GM12878 (cell line): ENCODE measurements around the gene SORCS1. TPM values are rescaled to one million over a fixed set of nuclear protein-coding genes. Genes with fewer than 3 reads are reported as not detected.

Experiments
- ATAC-seq: fragments of 200-7000 bp; cut with Tn5 transposase; 3 replicates; pipeline ENCODE4 v1.9.1; 2020; ENCODE audit warnings: mild to moderate bottlenecking, moderate library complexity
- BruUV-seq: library from RNA; stranded (reverse); fragments of 400-500 nt; replicated peaks from 2 replicates; lab custom pipeline; 2021; lab: Mats Ljungman, UMichigan
- CTCF ChIA-PET: fragments of 300-600 bp; sonication (Branson Sonifier 250); formaldehyde crosslinking; extraction: SDS; loops from one replicate; lab custom pipeline; 2021; ENCODE audit warnings: inconsistent platforms; lab: Yijun Ruan, JAX
- POLR2A ChIA-PET: fragments of 350-600 bp; formaldehyde crosslinking; extraction: SDS; loops from one replicate; lab custom pipeline; 2021; ENCODE audit warnings: inconsistent platforms; lab: Charles Lee
- RAD21 ChIA-PET: fragments of 300-600 bp; sonication (Branson Sonifier 250); formaldehyde crosslinking; loops from one replicate; lab custom pipeline; 2023; ENCODE audit warnings: antibody characterized with exemption; ENCODE audit not compliant: unreplicated experiment; lab: Charles Lee
- SMC1A ChIA-PET: fragments of 300-600 bp; sonication (Branson Sonifier 250); formaldehyde crosslinking; loops from one replicate; lab custom pipeline; 2023; ENCODE audit not compliant: unreplicated experiment, uncharacterized antibody; lab: Charles Lee
- DNase-seq: peaks from one replicate; pipeline ENCODE4 v3.0.0-alpha.2; 2011; ENCODE audit warnings: low read depth, low spot score
- FAIRE-seq: peaks from 3 replicates; lab custom pipeline; 2011; peaks lifted over from hg19 to GRCh38; lab: Jason Lieb, UNC
- H2AFZ ChIP-seq: 2 replicates; pipeline ENCODE4 v1.6.0; 2011; ENCODE audit warnings: low read depth, low read length, control low read depth; ENCODE audit not compliant: control insufficient read depth
- H3K27ac ChIP-seq: 2 replicates; pipeline ENCODE4 v1.5.1; 2011; ENCODE audit warnings: control low read depth; ENCODE audit not compliant: control insufficient read depth, insufficient read depth
- H3K27me3 ChIP-seq, 2 experiments: replicated peaks in 1 of 2; 2 replicates each; pipeline versions ENCODE4 v1.6.0 to v1.6.1; 2011; ENCODE audit warnings: low read length in 1 of 2; ENCODE audit not compliant: control insufficient read depth in 2 of 2, insufficient read depth in 2 of 2
- H3K36me3 ChIP-seq, 2 experiments: 2 replicates each; pipeline ENCODE4 v1.5.1; 2011; ENCODE audit warnings: low read length in 1 of 2; ENCODE audit not compliant: control insufficient read depth in 2 of 2, insufficient read depth in 2 of 2
- H3K4me1 ChIP-seq: 2 replicates; pipeline ENCODE4 v1.6.1; 2011; ENCODE audit warnings: mild to moderate bottlenecking, low read length, moderate library complexity, mixed read lengths; ENCODE audit not compliant: control insufficient read depth, insufficient read depth
- H3K4me2 ChIP-seq: 2 replicates; pipeline ENCODE4 v1.6.0; 2011; ENCODE audit warnings: control low read depth; ENCODE audit not compliant: control insufficient read depth, insufficient read depth
- H3K4me3 ChIP-seq: fragments of 200-600 bp; sonication (generic); 2 replicates; pipeline ENCODE4 v1.5.1; 2016
- H3K79me2 ChIP-seq: 2 replicates; pipeline ENCODE4 v1.6.0; 2011; ENCODE audit warnings: low read length; ENCODE audit not compliant: control insufficient read depth, insufficient read depth
- H3K9ac ChIP-seq: 2 replicates; pipeline ENCODE4 v1.8.0; 2011; ENCODE audit warnings: low read length, control low read depth, mixed read lengths; ENCODE audit not compliant: control insufficient read depth, insufficient read depth
- H3K9me3 ChIP-seq: replicated peaks from 3 replicates; pipeline ENCODE4 v1.5.1; 2011; ENCODE audit warnings: mild to moderate bottlenecking, low read length; ENCODE audit not compliant: control insufficient read depth, insufficient read depth
- H4K20me1 ChIP-seq: 2 replicates; pipeline ENCODE4 v1.6.0; 2011; ENCODE audit not compliant: control insufficient read depth, insufficient read depth
- BHLHE40 ChIP-seq, 2 experiments: fragments of 450-650 bp in 1 of 2; IDR thresholded peaks; 2 replicates each; pipeline ENCODE4 v1.6.1; 2011 to 2017; ENCODE audit warnings: low read depth in 2 of 2, borderline replicate concordance in 1 of 2, improper control_type of control experiment in 1 of 2, low read length in 1 of 2, mild to moderate bottlenecking in 1 of 2
- LARP7 ChIP-seq: fragments of 450-650 bp; IDR thresholded peaks from 2 replicates; pipeline ENCODE4 v1.6.1; 2017; ENCODE audit warnings: mild to moderate bottlenecking
- RFX5 ChIP-seq: IDR thresholded peaks from 2 replicates; pipeline ENCODE4 v1.6.1; 2011; ENCODE audit warnings: low read depth, low read length, improper control_type of control experiment
- ZZZ3 ChIP-seq: IDR thresholded peaks from 2 replicates; pipeline ENCODE4 v1.6.1; 2011; ENCODE audit warnings: low read depth; ENCODE audit not compliant: control insufficient read depth, insufficient read length
- WGBS: methylation state at CpG from one replicate; pipeline ENCODE4 v1.1.6; 2016; ENCODE audit warnings: low lambda C conversion rate; ENCODE audit not compliant: insufficient replicate concordance, insufficient coverage; ENCODE audit errors: missing lambda C conversion rate; 5-methylcytosine and 5-hydroxymethylcytosine counted together
- in situ Hi-C: fragments of 300-500 bp; cut with MboI; formaldehyde crosslinking; loops from 9 replicates; pipeline ENCODE4 v1.14.3; 2018; ENCODE audit warnings: mixed read lengths
- intact Hi-C: fragments of 100-400 bp; cut with micrococcal nuclease; formaldehyde crosslinking; loops from one replicate; pipeline ENCODE4 v1.14.2; 2022; ENCODE audit not compliant: unreplicated experiment
- polyA plus RNA-seq, 11 experiments: library from polyadenylated mRNA; depleted of rRNA in 4 of 11; unstranded in 6 of 11; stranded (reverse) in 5 of 11; fragments of >200 nt; fragmentation: Nextera tagmentation in 4 of 11; fragmentation: Illumina TruSeq in 1 of 11; extraction: Ambion mirVana in 4 of 11; extraction: Trizol in 1 of 11; gene quantifications; 1 replicate in 1 of 11; 2 replicates in 10 of 11; pipeline versions ENCODE4 v1.2.1 to v1.2.3, GENCODE V29; 2011 to 2016; ENCODE audit warnings: inconsistent platforms in 2 of 11, missing spikeins in 2 of 11, low read depth in 1 of 11
- total RNA-seq, 4 experiments: library from RNA; depleted of rRNA in 3 of 4; stranded (reverse); fragments of >200 nt in 3 of 4; fragmentation: Illumina TruSeq in 1 of 4; extraction: Trizol in 1 of 4; gene quantifications; 2 replicates each; pipeline versions ENCODE4 v1.2.1 to v1.2.3, GENCODE V29; 2013 to 2021
- TF ChIP-seq, protein P1 (sequence below): fragments of 450-650 bp; IDR thresholded peaks from 2 replicates; pipeline ENCODE4 v1.6.1; 2017; ENCODE audit warnings: mild to moderate bottlenecking
- TF ChIP-seq, protein P2 (sequence below): fragments of 450-650 bp; formaldehyde crosslinking; IDR thresholded peaks from 2 replicates; pipeline ENCODE4 v1.4.0; 2020; ENCODE audit warnings: mild to moderate bottlenecking, moderate library complexity

SORCS1 gene
- total and polyA plus RNA-seq, 10 of the 15 experiments (the other 5 are each of a cell fraction or from before 2014, with no cell fraction given): 0.02 to 9.6 (median 0.06) TPM; not detected in 3

DNA sequence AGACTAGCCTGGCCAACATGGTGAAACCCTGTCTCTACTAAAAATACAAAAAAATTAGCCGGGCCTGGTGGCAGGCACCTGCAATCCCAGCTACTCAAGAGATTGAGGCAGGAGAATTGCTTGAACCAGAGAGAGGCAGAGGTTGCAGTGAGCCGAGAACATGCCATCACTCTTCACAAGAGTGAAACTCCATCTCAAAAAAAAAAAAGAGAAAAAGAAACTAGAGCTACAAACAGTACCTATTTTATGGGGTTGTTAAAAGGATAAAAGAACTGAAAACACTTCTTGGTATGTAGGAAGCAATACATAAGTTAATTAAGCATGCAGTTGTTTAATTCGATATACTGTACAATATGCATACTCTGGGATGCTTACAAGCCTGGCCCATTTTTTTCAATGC, 216.9 kb downstream of the SORCS1 start (continued):
- TF ChIP-seq, protein P1, sequence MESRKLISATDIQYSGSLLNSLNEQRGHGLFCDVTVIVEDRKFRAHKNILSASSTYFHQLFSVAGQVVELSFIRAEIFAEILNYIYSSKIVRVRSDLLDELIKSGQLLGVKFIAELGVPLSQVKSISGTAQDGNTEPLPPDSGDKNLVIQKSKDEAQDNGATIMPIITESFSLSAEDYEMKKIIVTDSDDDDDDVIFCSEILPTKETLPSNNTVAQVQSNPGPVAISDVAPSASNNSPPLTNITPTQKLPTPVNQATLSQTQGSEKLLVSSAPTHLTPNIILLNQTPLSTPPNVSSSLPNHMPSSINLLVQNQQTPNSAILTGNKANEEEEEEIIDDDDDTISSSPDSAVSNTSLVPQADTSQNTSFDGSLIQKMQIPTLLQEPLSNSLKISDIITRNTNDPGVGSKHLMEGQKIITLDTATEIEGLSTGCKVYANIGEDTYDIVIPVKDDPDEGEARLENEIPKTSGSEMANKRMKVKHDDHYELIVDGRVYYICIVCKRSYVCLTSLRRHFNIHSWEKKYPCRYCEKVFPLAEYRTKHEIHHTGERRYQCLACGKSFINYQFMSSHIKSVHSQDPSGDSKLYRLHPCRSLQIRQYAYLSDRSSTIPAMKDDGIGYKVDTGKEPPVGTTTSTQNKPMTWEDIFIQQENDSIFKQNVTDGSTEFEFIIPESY: no peak

DNA sequence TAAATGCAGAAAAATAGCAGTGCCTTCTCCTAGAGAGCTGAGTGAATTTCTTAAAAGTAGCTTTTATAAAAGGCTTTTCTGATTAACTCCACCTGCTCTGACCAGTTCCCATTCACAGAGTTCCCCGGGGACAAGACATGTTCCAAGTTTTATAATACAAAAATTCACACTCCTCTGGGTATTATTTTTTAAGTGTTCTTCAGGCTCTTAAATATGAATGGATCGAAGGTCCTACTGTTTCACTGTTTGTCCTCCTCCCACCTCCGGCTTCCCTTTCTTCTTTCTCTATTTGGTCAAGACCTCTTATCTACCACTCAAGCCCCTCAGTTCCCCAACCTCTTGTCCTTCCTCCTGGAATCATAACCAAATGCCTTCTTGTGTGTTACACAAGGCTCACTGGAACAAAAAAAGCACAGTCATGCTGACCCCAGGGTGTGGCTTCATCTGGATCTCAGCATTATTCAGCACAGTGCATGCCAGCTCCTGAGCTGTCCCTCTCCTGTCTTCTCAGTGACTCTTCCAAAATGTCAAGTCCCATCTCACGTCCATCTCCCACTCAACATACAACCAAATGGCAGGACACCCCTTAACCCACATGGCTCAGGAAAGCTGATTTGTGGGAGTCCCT, 222.4 kb downstream of the SORCS1 start:
- Histone ChIP-seq H3K4me3 (no peak overlapping the region), H3K9me3 (peaks cover 3% of the 10 kb centered on the region; the same call in 2 of the 3 replicates), H4K20me1 (no peaks in the 10 kb centered on the region), H3K4me1 (no peaks in the 10 kb centered on the region), H3K79me2 (no peaks in the 10 kb centered on the region), H3K36me3 (no peaks in the 10 kb centered on the region), H2AFZ (no peak overlapping the region), H3K9ac (no peak overlapping the region), H3K4me2 (no peak overlapping the region), H3K27ac (no peak overlapping the region), H3K27me3 (no peaks in the 10 kb centered on the region)
- RAD21 ChIA-PET: no interaction called here
- no peak for ATAC-seq
- SMC1A ChIA-PET: interaction anchor here (1.8 kb wide), 1 partner anchor 24 kb away, joined by 5 read pairs; no protein-coding TSS in a partner anchor
- intact Hi-C loops: no loop called here
- BruUV-seq: no TSS peak
- POLR2A ChIA-PET: no interaction called here
- TF ChIP-seq RFX5: no peak
- TF ChIP-seq BHLHE40 (IDR thresholded peaks at IDR 0.05; ENCODE audit: borderline replicate concordance in 1 of 2, low read depth in 2 of 2, low read length in 1 of 2): no peak
- no peak for TF ChIP-seq LARP7
- TF ChIP-seq, protein P2, sequence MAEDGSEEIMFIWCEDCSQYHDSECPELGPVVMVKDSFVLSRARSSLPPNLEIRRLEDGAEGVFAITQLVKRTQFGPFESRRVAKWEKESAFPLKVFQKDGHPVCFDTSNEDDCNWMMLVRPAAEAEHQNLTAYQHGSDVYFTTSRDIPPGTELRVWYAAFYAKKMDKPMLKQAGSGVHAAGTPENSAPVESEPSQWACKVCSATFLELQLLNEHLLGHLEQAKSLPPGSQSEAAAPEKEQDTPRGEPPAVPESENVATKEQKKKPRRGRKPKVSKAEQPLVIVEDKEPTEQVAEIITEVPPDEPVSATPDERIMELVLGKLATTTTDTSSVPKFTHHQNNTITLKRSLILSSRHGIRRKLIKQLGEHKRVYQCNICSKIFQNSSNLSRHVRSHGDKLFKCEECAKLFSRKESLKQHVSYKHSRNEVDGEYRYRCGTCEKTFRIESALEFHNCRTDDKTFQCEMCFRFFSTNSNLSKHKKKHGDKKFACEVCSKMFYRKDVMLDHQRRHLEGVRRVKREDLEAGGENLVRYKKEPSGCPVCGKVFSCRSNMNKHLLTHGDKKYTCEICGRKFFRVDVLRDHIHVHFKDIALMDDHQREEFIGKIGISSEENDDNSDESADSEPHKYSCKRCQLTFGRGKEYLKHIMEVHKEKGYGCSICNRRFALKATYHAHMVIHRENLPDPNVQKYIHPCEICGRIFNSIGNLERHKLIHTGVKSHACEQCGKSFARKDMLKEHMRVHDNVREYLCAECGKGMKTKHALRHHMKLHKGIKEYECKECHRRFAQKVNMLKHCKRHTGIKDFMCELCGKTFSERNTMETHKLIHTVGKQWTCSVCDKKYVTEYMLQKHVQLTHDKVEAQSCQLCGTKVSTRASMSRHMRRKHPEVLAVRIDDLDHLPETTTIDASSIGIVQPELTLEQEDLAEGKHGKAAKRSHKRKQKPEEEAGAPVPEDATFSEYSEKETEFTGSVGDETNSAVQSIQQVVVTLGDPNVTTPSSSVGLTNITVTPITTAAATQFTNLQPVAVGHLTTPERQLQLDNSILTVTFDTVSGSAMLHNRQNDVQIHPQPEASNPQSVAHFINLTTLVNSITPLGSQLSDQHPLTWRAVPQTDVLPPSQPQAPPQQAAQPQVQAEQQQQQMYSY (CRISPR knock-in tag): no peak
- TF ChIP-seq ZZZ3: no peak
- in situ Hi-C loops: no loop called here
- no peak for DNase-seq
- FAIRE-seq: no peak
- CTCF ChIA-PET: interaction anchor here (1.6 kb wide), 1 partner anchor 39 kb away, joined by 4 read pairs; no protein-coding TSS in a partner anchor
- WGBS: 28% methylated on average over 3 of the region's 4 CpGs
